ENCODE results near the gene SDK1. TPM values are rescaled to one million over a fixed set of nuclear protein-coding genes. Genes with fewer than 3 reads are reported as not detected.

The SDK1 gene
- total and polyA plus RNA-seq, 7 donors, result 0.31 to 2.4 (median 1.3) TPM

DNA sequence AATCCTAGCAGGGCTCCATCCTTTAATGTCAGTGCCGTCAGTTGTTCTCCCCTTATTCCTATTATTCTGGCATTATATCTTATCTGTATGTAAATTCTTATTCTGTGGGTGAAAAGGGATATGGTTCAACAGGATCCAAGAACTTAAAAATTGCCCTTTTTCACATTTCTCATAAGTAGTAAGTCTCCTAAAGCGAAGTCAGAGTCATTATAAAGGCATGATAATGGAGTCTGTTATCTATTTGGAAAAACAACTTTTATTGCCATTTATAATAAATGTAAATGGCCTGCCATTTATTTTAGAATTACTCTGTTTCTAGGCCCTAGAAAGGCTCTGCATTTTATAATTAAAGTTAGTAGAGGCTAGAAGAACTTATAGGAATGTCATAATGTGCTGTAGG is 31.3 kb downstream of the SDK1 start:
- H3K27me3 ChIP-seq (ENCODE audit: insufficient read depth in 3 of 3, low read length in 2 of 3), result peaks cover 0 to 4% (median 0%) of the 10 kb centered on the region in 3 donors
- no peak overlapping the region for H3K27ac ChIP-seq
- 76 to 81% (median 79%) methylated on average over 2 of the region's 2 CpGs for WGBS, 3 donors
- H3K36me3 ChIP-seq (ENCODE audit: insufficient read depth in 1 of 2, low read depth in 1 of 2), result no peaks in the 10 kb centered on the region
- H3K9me3 ChIP-seq, result no peaks in the 10 kb centered on the region
- H3K4me1 ChIP-seq, result no peaks in the 10 kb centered on the region
- DNase-seq (no peak), ATAC-seq (no peak)
- TF ChIP-seq CTCF (IDR thresholded peaks at IDR 0.05), result no peak
- H3K4me3 ChIP-seq, result no peak overlapping the region
- intact Hi-C loops (cut with DNase I), result no loop called here

GRCh38 chr7:3333861-3334260 is 32.8 kb downstream of the SDK1 start:
- no peaks in the 10 kb centered on the region for H3K36me3 ChIP-seq (ENCODE audit: insufficient read depth in 1 of 2, low read depth in 1 of 2)
- no peak for TF ChIP-seq CTCF (IDR thresholded peaks at IDR 0.05)
- ATAC-seq, result no peak
- no peak overlapping the region for H3K27ac ChIP-seq
- H3K9me3 ChIP-seq, result no peaks in the 10 kb centered on the region
- H3K4me1 ChIP-seq, result no peaks in the 10 kb centered on the region
- peaks cover 0 to 4% (median 0%) of the 10 kb centered on the region in 3 donors for H3K27me3 ChIP-seq (ENCODE audit: insufficient read depth in 3 of 3, low read length in 2 of 3)
- H3K4me3 ChIP-seq, result no peak overlapping the region
- no peak for DNase-seq
- WGBS, 3 donors, result 88 to 91% (median 90%) methylated on average over 2 of the region's 2 CpGs
- intact Hi-C loops (cut with DNase I), result no loop called here

GRCh38 chr7:3336042-3336665 is 35.1 kb downstream of the SDK1 start:
- Histone ChIP-seq H3K36me3 (ENCODE audit: insufficient read depth in 1 of 2, low read depth in 1 of 2) (no peaks in the 10 kb centered on the region), H3K4me3 (no peak overlapping the region), H3K9me3 (no peaks in the 10 kb centered on the region), H3K4me1 (no peaks in the 10 kb centered on the region), H3K27ac (no peak overlapping the region), H3K27me3 (ENCODE audit: insufficient read depth in 3 of 3, low read length in 2 of 3) (peaks cover 0 to 4% (median 0%) of the 10 kb centered on the region in 3 donors)
- WGBS, 3 donors, result 80 to 88% (median 84%) methylated on average over 6 of the region's 6 CpGs
- ATAC-seq, result no peak
- DNase-seq, result no peak
- intact Hi-C loops (cut with DNase I), result no loop called here
- TF ChIP-seq CTCF (IDR thresholded peaks at IDR 0.05), result no peak

- no peak overlapping the region for H3K4me3 ChIP-seq
- no peaks in the 10 kb centered on the region for H3K36me3 ChIP-seq (ENCODE audit: insufficient read depth in 1 of 2, low read depth in 1 of 2)
- no peak for ATAC-seq
- no peaks in the 10 kb centered on the region for H3K9me3 ChIP-seq
- WGBS, 3 donors, result 26 to 33% (median 28%) methylated on average over 3 of the region's 3 CpGs
- no peaks in the 10 kb centered on the region for H3K4me1 ChIP-seq
- no peak for TF ChIP-seq CTCF (IDR thresholded peaks at IDR 0.05)
- no peak overlapping the region for H3K27ac ChIP-seq
- intact Hi-C loops (cut with DNase I), result no loop called here
- DNase-seq, result no peak
- H3K27me3 ChIP-seq (ENCODE audit: insufficient read depth in 3 of 3, low read length in 2 of 3), result peaks cover 0 to 4% (median 0%) of the 10 kb centered on the region in 3 donors
Observed at GRCh38 chr7:3338161-3338560, 37.1 kb downstream of the SDK1 start.

Data from psoas muscle (tissue), 8 donors.